NCI-H1105 treated with DMSO at 0.1 percent for 48 hours (cell line): Measurements from ENCODE around the gene KCNH6.
A peak's percentile ranks its signal among the peaks of the same experiment; 100 is the strongest.

Experiments used
- DNase-seq: peaks from one replicate; lab custom pipeline; 2025; lab: John Stamatoyannopoulos, UW

KCNH6 gene

DNA sequence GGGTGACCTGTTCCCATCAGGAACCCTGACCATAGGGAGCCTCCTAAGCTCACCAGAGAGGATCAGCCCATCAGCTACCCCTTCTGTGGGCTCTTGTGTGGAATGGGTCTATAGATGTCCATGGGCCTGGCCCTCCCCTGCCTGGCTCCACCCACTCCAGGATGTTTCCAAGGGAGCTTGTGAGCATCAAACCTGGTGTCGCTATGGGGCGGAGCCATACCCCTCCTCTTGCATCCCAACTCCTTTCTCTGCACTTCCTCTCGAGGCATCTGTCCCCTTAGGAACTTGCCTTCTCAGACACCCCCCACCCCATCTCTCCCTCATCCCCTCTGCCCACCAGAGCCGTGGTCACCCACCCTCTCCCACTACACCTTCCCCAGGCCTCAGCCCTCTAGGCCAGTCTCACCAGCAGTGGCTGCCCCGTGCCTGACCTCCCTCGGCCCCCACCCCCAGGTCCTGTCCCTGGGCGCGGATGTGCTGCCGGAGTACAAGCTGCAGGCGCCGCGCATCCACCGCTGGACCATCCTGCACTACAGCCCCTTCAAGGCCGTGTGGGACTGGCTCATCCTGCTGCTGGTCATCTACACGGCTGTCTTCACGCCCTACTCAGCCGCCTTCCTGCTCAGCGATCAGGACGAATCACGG is 10.4 kb downstream of the KCNH6 start:
- no peak for DNase-seq

DNA sequence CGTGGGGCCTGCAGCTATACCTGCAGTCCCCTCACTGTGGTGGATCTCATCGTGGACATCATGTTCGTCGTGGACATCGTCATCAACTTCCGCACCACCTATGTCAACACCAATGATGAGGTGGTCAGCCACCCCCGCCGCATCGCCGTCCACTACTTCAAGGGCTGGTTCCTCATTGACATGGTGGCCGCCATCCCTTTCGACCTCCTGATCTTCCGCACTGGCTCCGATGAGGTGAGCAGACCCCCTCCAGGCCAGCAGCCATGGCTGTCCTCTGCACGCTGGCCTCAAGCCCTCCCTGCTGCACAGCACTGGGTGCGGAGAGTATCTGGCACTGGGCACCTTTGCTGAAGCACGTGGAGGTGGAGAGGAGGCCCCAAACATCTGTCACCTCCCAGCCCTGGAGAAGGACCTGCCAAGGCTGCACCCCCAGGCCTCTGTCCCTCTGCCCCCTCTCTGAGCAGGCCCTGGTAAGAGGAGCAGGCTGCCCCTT is 11.0 kb downstream of the KCNH6 start:
- no peak for DNase-seq

DNA sequence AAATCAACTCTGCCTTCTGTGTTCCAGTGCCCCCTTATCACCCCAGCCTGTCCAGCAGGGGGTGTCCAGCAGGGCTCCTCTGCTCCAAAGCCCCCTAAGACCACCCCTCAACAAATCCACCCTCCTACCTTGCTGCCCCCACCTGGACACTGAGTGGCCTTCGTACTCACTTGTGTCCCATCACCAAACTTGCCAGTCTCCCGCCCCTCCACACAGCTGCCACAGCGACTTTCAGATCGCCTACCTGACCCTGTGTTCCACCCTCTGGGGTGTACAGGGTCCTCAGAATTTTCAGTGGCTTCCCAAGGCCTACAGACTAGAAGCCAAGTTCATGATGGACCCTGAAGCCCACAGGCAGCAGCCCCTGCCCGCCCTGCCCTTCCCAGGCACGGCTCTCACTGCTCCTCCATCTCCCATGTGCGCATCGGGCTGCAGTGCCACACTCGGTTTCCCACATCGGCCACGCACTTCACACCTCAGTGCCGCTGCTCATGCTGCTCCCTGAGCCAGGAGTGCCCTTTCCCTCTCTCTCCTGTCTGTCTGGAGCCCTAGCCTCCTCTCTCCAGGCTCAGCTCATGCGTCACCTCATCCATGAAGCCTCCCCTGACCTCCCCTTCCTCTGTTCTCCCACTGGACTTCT is 11.8 kb downstream of the KCNH6 start:
- no peak for DNase-seq

DNA sequence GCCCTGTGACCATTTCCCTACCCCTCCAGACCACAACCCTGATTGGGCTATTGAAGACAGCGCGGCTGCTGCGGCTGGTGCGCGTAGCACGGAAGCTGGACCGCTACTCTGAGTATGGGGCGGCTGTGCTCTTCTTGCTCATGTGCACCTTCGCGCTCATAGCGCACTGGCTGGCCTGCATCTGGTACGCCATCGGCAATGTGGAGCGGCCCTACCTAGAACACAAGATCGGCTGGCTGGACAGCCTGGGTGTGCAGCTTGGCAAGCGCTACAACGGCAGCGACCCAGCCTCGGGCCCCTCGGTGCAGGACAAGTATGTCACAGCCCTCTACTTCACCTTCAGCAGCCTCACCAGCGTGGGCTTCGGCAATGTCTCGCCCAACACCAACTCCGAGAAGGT is 12.5 kb downstream of the KCNH6 start:
- DNase-seq = no peak

DNA sequence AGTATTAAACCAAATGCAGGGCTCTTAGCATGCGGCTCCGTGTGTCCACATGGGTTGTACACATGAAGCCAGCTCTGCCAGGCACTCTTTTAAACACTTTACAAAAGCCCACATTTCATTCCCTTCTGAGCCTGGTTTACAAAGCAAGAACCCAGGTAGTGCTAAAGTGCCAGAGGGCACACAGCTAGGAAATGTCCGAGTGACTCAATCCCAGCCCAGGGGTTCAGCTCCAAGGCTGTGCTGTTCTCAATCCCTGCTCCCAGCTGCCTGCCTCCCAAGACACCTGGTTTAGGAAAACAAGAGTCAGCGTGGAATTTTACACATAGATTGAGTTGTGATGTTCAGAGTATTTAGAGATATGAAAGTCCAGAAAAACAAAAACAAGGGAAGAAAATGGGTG is 13.8 kb downstream of the KCNH6 start:
- no peak for DNase-seq

DNA sequence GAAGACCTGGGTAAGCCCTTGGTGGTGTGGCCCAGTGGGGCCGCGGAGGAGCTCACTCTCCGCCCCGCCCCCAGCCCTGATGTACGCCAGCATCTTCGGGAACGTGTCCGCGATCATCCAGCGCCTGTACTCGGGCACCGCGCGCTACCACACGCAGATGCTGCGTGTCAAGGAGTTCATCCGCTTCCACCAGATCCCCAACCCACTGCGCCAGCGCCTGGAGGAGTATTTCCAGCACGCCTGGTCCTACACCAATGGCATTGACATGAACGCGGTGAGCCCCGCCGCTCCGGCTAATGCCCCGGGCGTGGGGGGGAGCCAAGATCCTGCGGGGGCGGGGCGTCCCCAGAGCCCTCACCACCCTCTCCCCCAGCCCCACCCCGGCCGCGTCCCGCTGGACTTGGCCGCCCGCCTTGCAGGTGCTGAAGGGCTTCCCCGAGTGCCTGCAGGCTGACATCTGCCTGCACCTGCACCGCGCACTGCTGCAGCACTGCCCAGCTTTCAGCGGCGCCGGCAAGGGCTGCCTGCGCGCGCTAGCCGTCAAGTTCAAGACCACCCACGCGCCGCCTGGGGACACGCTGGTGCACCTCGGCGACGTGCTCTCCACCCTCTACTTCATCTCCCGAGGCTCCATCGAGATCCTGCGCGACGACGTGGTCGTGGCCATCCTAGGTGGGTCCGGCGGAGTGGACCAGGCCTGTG is 15.0 kb downstream of the KCNH6 start:
- DNase-seq = peak; percentile 21

DNA sequence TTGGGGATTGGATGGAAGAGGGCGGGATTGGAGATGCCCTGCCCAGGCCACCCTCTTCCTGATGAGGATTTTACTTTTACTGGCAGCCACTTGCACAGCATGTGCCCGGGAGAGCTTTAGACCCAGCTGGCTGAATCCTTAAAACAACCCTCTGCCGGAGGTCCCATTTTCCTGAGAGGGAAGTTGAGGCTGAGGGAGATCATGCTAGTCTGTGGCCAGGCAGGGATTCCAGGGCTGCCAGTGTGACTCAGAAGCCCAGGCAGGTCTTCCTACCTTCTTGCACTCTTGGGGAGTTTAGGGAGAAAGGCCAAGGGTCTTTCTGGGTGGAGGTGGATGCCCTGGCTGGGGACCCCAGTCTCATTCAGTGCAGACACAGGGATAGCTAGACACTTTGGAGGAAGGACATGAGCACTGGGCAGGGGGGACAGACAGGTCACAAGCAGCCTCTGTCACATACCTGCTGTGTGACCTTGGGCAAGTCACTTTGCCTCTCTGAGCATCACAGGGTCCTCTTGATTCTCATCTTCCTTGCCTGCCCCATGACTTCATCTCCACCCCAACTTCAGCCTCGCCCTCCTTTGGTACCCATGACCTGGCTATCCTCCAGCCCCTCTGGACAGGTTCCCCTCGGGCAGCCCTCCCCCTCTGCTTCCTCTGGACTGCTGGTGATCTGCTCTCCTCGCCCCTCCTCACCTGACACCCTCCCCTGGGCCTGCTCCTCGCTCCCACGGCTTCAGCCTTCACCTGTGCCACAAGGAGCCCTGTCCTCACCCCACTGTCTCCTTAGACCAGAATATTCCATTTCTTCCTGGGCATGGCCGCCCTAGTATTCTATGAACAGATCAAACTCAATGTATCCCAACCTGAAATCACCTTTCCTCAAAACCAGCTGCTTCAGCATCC is 15.8 kb downstream of the KCNH6 start:
- no peak for DNase-seq

DNA sequence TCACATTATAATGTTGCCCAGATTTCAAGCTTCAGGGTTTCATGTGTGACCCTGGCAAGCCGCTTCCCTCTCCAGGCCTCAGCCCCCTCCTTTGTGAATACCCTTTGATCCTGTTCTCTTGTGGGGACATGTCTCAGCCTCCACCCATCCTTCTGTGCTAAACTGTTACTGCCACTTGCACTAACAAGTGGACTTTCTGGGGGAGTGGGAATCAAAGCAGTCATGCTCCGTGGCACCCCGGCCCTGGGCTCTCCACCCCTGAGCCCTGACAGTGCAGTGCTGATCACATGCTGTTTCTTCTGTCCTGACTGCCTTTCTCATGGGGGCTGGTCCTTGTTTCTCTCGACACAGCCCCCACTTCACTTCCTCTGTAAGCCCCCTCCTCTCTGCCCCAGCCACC is 17.4 kb downstream of the KCNH6 start:
- no peak for DNase-seq

DNA sequence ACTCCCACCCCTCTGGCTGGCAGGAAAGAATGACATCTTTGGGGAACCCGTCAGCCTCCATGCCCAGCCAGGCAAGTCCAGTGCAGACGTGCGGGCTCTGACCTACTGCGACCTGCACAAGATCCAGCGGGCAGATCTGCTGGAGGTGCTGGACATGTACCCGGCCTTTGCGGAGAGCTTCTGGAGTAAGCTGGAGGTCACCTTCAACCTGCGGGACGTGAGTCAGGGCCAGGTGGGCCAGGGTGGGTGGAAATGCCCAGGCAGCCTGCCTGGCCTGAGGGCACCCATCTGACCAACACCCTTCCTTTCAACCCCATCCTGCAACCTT is 19.0 kb downstream of the KCNH6 start:
- no peak for DNase-seq

DNA sequence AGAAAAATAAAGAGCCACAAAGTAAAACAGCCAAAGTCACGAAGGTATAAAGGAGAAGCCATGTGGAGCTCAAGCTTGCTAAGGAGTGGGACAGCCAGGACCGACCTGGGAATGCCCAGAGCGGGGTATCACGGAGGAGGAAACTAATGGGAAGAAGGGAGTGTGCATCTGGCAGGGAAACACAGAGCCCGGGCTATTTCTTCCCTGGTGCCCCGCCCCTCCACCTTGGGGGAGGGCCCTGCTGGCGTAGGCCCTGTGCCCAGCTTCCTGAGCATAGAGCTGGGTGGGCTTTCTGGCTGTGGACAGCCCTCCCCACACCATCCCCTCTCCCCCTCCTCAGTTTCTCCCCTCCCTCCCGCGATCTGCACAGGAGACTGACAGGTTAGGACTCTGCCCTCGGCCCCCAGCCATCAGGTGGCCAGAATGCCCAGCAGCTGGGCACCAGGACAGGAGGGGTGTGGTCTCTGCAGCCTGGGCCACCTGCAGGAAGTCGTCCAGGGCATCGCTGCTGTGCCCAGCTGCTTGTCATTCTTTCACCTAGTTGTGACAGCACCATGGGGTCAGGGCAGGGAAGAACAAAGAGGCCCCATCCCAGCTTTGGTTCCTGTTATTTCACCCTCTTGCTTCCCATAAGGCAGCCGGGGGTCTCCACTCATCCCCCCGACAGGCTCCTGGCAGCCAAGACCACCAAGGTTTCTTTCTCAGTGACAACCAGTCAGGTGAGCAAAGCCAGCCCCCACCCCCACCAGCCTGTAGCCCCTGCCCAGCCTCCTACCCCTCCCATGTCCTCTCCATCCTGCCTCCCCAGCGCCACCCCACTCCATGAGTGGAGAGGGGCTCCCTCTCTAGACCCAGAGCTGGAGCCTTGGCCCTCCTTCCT is 20.0 kb downstream of the KCNH6 start:
- DNase-seq = no peak

DNA sequence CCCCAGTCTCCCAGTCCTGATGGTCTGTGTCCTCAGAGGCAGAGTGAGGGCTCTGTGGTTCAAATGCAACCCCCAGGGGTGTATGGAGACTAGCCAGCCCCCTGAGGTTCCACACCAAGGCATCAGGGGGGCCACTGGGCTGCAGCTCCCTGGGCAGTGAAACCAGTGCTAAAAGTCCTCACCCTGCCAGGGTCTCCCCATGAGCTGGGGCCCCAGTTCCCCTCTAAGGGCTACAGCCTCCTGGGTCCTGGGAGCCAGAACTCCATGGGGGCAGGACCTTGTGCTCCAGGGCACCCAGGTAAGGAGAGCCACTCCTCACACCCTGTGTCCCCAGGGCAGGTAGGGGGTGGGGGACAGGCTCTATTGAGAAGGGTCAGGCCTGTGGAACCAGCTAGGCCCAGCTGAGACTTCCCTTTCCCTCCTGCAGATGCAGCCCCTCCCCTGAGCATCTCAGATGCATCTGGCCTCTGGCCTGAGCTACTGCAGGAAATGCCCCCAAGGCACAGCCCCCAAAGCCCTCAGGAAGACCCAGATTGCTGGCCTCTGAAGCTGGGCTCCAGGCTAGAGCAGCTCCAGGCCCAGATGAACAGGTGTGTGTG is 20.8 kb downstream of the KCNH6 start:
- DNase-seq = no peak

DNA sequence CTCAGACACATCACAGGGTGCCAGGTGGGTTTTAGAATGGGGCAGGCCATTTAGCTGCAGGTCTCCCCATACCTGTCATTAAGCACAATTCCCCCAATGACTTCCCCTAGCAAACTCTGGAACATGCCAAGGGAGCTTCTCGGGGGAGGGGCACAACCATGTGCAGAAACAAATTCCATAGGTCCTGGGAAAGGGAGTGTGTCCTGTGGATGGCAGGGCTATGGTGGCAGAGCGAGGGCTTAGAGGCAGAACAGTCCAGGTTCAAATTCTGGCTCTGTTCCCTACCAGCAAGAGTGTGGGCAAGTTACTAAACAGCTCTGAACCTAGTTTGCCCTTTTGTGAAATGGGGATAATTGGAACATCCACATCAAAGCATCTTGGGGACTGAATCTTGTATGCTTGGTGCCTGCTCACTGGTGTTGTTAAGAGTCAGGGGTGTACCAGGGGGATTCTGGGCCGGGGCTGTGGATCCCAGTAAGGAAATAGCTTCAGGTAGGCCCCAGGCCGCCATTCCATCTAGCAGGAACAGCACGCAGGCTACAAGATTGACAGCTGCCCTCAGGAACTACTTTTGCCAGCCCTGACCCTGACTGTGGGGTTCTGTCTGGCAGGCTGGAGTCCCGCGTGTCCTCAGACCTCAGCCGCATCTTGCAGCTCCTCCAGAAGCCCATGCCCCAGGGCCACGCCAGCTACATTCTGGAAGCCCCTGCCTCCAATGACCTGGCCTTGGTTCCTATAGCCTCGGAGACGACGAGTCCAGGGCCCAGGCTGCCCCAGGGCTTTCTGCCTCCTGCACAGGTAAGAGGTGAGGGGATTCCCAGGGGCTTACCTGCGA is 21.5 kb downstream of the KCNH6 start:
- no peak for DNase-seq

DNA sequence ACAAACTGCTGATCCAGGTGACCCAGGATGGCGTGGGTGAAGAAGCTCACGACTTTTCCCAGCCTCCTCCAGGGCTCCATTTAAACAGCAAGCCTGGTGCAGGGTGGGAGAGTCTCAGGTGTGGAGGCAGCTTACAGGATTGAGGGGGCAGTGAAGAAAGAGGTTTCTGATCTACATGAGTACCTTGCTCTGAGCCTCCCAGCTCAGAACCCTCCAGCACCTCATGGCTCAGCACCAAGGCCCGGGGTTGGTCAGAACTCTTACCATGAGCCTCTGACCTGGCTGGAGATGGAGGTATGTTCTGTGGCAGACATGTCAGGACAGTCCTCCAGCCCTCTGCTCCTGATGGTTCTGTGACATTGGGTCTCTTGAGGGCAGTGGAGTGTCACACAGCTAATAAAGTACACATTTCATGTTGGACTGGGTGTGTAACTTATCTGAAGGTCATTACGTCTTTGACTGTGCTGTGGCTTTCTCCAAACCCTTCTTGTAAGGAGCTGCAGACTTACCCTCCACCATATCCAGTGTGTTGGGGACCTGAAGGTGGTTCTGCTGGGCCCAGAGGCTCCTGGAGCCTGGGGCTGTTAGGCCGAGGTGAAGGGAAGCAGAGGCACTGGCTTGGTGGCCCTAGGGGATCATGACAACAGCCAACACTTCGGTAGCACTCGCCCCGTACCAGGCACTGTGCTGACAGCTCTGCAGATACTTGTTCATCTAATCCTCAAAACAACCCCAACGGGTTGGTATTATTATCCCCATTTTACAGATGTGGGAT is 23.3 kb downstream of the KCNH6 start:
- no peak for DNase-seq

DNA sequence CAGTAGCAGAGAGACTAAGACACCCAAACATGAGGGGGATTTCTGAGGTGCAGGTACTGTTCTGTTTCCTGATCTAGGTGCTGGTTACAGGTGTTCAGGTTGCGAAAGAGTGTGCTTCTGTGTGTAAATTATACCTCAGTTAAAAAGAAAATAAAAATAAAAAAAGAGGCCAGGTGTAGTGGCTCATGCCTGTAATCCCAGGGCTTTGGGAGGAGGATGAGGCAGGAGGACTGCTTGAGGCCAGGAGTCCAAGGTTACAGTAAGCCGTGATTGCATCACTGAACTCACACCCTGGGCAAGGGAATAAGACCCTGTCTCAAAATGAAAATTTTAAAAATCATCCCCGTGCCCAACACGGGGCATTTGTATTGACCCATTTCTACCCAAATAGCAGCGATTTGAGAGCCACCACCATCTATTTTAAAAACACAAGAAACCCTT is 23.9 kb downstream of the KCNH6 start:
- no peak for DNase-seq

DNA sequence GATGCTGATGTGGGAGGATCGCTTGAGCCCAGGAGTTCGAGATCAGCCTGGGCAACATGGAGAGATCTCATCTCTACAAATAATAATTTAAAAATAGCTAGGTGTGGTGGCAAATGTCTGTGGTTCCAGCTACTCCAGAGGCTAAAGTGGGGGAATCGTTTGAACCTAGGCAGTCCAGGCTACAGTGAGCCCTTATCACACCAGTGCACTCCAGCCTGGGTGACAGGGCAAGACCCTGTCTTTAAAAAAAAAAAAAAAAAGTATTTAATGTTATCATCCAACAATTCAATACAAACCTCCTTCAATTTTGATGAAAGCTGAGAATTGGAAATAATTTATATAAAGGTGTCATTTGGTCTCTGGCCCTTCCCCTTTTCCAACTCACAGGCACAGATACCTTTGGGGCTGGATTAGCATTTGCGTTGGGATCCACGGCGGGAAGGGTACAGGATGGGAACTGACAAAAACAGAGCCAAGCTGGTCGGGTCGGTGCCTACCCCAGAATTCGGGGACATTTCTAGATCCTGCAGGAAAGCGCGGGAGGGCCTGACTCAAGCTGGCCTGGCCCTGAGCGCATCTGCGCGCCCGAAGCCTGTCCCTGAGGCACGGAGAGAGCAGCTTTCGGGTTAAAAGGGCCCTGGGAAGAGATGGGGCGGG is 26.3 kb downstream of the KCNH6 start:
- no peak for DNase-seq

DNA sequence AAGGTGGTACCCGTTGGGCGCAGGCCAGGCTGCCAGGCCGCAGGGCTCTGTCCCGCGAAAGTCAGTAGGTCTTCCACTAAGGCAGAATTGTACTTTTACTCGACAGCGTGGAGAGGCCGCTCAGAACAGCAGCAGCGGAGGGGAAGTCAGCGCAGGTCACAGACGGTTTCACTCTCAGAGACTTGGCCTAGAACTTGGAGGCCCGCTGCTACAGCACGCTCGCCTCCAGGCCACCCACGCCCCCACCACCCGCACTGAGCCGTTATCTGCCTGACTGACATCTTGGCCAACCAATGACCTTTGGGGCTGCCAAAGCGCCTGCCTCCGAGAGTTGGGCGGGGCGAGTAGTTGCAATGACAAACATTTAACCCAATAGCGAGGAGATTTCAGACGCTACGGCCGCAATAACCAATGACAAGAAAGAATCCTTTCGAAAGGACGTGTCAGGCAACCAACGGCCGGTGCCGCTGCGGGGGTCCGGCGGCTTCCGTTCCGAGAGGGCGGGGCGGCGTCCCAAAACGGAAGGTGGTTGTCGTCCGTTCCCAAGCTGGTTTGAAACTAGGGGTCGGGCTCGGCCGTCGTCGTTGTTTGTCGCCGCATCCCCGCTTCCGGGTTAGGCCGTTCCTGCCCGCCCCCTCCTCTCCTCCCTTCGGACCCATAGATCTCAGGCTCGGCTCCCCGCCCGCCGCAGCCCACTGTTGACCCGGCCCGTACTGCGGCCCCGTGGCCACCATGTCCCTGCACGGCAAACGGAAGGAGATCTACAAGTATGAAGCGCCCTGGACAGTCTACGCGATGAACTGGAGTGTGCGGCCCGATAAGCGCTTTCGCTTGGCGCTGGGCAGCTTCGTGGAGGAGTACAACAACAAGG is 27.0 kb downstream of the KCNH6 start, which contains the start of gene DCAF7:
Gene DCAF7 (plus strand): TSS at position 532 of the 871 bp plus-strand sequence. CDS start 201 bp downstream, at position 733.
- peak; percentile 99 for DNase-seq

DNA sequence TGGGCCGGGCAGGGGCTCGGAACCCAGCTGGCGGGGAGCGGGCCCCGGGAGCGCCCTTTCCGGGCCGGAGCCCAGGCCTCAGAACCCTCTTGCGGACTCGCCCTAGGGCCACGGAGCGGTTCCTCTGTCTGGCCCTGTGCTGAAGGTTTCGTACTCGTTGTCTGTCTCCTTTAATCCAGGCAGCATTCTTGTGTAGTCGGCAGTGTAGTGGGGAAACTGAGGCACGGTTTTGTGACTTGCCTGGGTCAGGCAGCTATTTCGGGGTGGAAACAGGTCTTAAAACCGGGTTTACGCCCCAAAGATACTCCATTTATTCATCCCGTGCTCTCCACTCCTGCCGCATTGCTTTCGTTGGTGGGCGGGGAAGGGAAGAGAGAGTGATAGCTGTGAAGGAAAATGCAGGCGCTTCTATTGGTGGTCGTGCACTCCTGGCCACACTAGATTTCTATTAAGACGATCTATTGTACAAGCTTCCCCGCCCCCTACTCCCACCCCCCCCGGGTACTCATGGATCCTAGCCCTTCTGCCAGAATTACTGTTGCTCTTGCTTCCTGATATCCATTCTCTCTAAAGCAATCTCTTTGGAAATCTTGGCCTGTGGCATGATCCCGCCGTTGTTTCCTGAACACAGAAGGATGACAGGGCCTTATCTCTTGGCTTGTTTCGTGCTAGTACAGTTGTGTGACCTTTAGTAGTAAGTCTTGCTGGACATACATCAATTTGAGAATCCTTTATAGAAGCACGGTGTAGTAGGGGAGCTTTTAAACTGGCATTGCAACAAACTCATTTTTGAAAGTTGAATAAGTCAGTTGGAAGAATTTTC is 27.9 kb downstream of the KCNH6 start:
- peak; percentile 61 for DNase-seq
